Left cardiac atrium (tissue), 4 donors: Measurements from ENCODE around the gene OR52M1. TPM values are rescaled to one million over a fixed set of nuclear protein-coding genes. Genes with fewer than 3 reads are reported as not detected.
A peak's percentile ranks its signal among the peaks of the same experiment; 100 is the strongest.
"Not testable (repeated sequence)": the region's sequence is repeated elsewhere in the genome, so short reads cannot be mapped to it uniquely, and the experiment has no call there.

ENCODE experiments used
- ATAC-seq, 2 donors: fragments of 200-7000 bp; cut with Tn5 transposase; one replicate each; pipeline ENCODE4 v1.9.1; 2020; ENCODE audit warnings: mild to moderate bottlenecking in 2 of 2, moderate library complexity in 2 of 2
- DNase-seq: peaks from one replicate; pipeline ENCODE4 v3.0.0-alpha.2; 2020
- intact Hi-C, 2 donors: fragments of 100-400 bp; cut with DNase I; formaldehyde crosslinking; loops; one replicate each; pipeline versions ENCODE4 v1.14.1 to v1.15.1; 2022 to 2023
- long read RNA-seq: library from polyadenylated mRNA; unstranded; transcript quantifications from one replicate; pipeline ENCODE4 v2.0.0, GENCODE V29; 2021
- total RNA-seq, 2 donors: library from RNA; stranded (reverse); fragmentation: NEBNext Ultra II Directional; extraction: Animal tissue kit (Norgen Biotek cat#: 25700); gene quantifications; one replicate each; pipeline ENCODE4 v1.2.1, GENCODE V29; 2021
- donor health status: DM: no; HTN: yes; CAD: no.
- donor health status: DM: no; HTN: yes; CAD: no; lungs with severe emphysema.
- donor health status: DM: yes; HTN: yes; CAD: no.
- donor health status: Dilated cardiomyopathy.

The OR52M1 gene
- not detected for total RNA-seq
- long read RNA-seq = 0 reads

- no peak for DNase-seq
- intact Hi-C loops = loop anchor here in 1 of 2 donors (5.0 kb wide), 1 partner anchor 358 kb away; no protein-coding TSS in a partner anchor
- no peak for ATAC-seq
These were observed at the start of gene OR52M1 for GRCh38 chr11:4544891-4545290. Gene OR52M1, plus strand, starts transcription at chr11:4545191. Its CDS starts 0 bp downstream, at chr11:4545191.

- ATAC-seq = no peak
- DNase-seq = no peak
- intact Hi-C loops = loop anchor here in 1 of 2 donors (2.0 kb wide), 1 partner anchor 307 kb away; no protein-coding TSS in a partner anchor
These were observed 49.5 kb upstream of the OR52M1 start for GRCh38 chr11:4495487-4495886.

- ATAC-seq (no peak), DNase-seq (no peak)
- intact Hi-C loops = loop anchor here in 1 of 2 donors (2.0 kb wide), 1 partner anchor 307 kb away; no protein-coding TSS in a partner anchor
These were observed 49.0 kb upstream of the OR52M1 start for GRCh38 chr11:4495986-4496385.

- intact Hi-C loops = no loop called here
These were observed 48.3 kb upstream of the OR52M1 start for GRCh38 chr11:4496557-4497248.

GRCh38 chr11:4508886-4509285 lies 36.1 kb upstream of the OR52M1 start:
- ATAC-seq (no peak), DNase-seq (no peak)
- intact Hi-C loops = no loop called here

More at GRCh38 chr11:4496557-4497248, 48.3 kb upstream of the OR52M1 start:
- ATAC-seq = peak in 1 of 2 donors; percentile 64
- DNase-seq = no peak

- intact Hi-C loops = no loop called here
- ATAC-seq = peak in 1 of 2 donors; percentile 72
- DNase-seq = no peak
These were observed 33.4 kb upstream of the OR52M1 start for GRCh38 chr11:4511282-4512245.

- no peak for DNase-seq
- intact Hi-C loops = no loop called here
- ATAC-seq = no peak
These were observed 30.8 kb upstream of the OR52M1 start for GRCh38 chr11:4514196-4514595.

- intact Hi-C loops = no loop called here
These were observed 22.7 kb upstream of the OR52M1 start for GRCh38 chr11:4522339-4522738.

GRCh38 chr11:4522752-4523151 lies 22.2 kb upstream of the OR52M1 start:
- intact Hi-C loops = no loop called here
- ATAC-seq (no peak), DNase-seq (no peak)

More at GRCh38 chr11:4522339-4522738, 22.7 kb upstream of the OR52M1 start:
- ATAC-seq = no peak
- DNase-seq = no peak

- DNase-seq (no peak), ATAC-seq (no peak)
- intact Hi-C loops = no loop called here
These were observed 21.3 kb upstream of the OR52M1 start for GRCh38 chr11:4523666-4524065.

- no peak for DNase-seq
- intact Hi-C loops = no loop called here
- no peak for ATAC-seq
These were observed 17.1 kb upstream of the OR52M1 start for GRCh38 chr11:4527926-4528325.

- ATAC-seq, intact Hi-C loops, DNase-seq: not testable (repeated sequence)
These were observed 13.3 kb upstream of the OR52M1 start for GRCh38 chr11:4531686-4532085.

- intact Hi-C loops = loop anchor here (1.0 to 5.0 kb wide), 2 partner anchors 352 kb away; no protein-coding TSS in a partner anchor
- peak; percentile 36 for DNase-seq
- ATAC-seq = peak; percentile 78 to 79
These were observed 5.3 kb upstream of the OR52M1 start for GRCh38 chr11:4539603-4540219.

GRCh38 chr11:4541071-4541470 lies 3.9 kb upstream of the OR52M1 start:
- intact Hi-C loops = loop anchor here in 1 of 2 donors (5.0 kb wide), 1 partner anchor 354 kb away; no protein-coding TSS in a partner anchor
- ATAC-seq = no peak

GRCh38 chr11:4543561-4543960 lies 1.4 kb upstream of the OR52M1 start:
- ATAC-seq (no peak), DNase-seq (no peak)
- intact Hi-C loops = loop anchor here in 1 of 2 donors (5.0 kb wide), 1 partner anchor 356 kb away; no protein-coding TSS in a partner anchor

More at GRCh38 chr11:4541071-4541470, 3.9 kb upstream of the OR52M1 start:
- no peak for DNase-seq

GRCh38 chr11:4546878-4547277 lies 1.9 kb downstream of the OR52M1 start:
- intact Hi-C loops = no loop called here
- no peak for ATAC-seq
- DNase-seq = no peak

- DNase-seq (no peak), ATAC-seq (no peak)
- intact Hi-C loops = no loop called here
These were observed 2.4 kb downstream of the OR52M1 start for GRCh38 chr11:4547416-4547815.

- intact Hi-C loops = no loop called here
- ATAC-seq (no peak), DNase-seq (no peak)
These were observed 6.5 kb downstream of the OR52M1 start for GRCh38 chr11:4551346-4551979.
